ENCODE results near the gene SORBS2. TPM values are rescaled to one million over a fixed set of nuclear protein-coding genes. Genes with fewer than 3 reads are reported as not detected.

The SORBS2 gene
- total RNA-seq, 1 donor from 2014 or later = 1.1 TPM

DNA sequence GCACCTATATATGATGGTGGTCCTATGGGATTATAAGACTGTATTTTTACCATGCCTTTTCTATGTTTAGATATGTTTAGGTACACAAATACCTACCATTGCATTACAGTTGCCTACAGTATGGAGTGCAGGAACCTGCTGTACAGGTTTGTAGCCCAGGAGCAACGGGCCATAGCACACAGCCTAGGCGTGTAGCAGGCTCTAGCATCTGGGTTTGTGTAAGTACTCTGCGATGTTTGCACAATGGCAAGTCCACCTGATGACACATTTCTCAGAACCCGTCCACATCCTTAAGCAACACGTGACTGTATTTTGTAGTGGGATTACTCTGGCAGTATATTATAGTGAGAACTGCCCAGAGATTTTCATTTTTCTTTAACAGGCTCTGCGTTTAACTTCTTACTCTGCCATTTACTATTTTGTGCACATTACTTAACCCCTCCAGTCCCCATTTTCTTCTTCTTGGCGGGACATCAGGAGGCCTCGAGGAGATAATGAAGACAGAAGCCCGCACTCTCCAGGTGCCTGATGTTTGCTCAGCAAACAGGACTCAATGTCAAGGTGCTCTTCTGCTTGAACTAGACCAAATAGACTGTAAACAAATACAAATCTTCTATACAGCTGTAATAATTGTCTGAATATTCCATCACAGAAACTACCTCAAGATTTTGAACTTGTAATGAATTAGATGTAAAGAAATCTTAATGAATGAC, 174.7 kb downstream of the SORBS2 start:
- DNase-seq (ENCODE audit: low read depth) (peak; percentile 81), FAIRE-seq (peak; percentile 40)
- no peaks in the 10 kb centered on the region for H3K36me3 ChIP-seq (ENCODE audit: control insufficient read depth, insufficient read depth, low read length)

DNA sequence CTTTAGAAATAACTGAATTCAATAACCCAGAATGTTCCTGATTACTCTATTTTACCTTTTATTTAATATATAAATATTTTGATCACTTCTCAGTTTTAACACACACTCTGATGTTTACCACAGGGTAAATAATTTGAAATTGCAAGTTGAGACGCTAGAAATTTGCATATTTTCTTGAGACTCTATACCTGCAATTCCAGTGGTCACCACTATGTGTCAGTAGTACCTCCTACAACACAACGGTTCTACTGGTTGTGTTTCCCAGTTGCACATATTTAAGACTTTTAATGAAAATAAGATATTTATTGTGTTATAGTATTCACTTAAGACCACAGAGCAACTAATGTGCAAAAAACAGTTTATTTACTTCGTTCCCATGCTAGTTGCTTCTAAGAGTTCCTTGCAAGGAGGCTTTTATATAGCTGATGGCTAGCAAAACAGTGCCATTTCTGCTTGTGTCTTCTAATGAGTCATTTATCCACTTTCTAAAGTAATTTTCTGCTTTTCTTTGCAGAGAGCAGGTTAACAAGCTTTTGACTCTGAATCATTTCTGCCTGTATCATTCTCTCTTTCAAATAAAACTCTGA, 177.8 kb downstream of the SORBS2 start:
- DNase-seq (ENCODE audit: low read depth) (no peak), FAIRE-seq (no peak)

More for the DNA sequence above, 174.7 kb downstream of the SORBS2 start:
- TF ChIP-seq, protein P1, sequence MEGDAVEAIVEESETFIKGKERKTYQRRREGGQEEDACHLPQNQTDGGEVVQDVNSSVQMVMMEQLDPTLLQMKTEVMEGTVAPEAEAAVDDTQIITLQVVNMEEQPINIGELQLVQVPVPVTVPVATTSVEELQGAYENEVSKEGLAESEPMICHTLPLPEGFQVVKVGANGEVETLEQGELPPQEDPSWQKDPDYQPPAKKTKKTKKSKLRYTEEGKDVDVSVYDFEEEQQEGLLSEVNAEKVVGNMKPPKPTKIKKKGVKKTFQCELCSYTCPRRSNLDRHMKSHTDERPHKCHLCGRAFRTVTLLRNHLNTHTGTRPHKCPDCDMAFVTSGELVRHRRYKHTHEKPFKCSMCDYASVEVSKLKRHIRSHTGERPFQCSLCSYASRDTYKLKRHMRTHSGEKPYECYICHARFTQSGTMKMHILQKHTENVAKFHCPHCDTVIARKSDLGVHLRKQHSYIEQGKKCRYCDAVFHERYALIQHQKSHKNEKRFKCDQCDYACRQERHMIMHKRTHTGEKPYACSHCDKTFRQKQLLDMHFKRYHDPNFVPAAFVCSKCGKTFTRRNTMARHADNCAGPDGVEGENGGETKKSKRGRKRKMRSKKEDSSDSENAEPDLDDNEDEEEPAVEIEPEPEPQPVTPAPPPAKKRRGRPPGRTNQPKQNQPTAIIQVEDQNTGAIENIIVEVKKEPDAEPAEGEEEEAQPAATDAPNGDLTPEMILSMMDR (IDR thresholded peaks at IDR 0.05; ENCODE audit: insufficient read depth, low read length, severe bottlenecking) = no peak
- H3K27me3 ChIP-seq (ENCODE audit: control insufficient read depth, insufficient read depth, low read length) = no peaks in the 10 kb centered on the region
- no peak overlapping the region for H3K4me3 ChIP-seq (ENCODE audit: low read depth, low read length)

DNA sequence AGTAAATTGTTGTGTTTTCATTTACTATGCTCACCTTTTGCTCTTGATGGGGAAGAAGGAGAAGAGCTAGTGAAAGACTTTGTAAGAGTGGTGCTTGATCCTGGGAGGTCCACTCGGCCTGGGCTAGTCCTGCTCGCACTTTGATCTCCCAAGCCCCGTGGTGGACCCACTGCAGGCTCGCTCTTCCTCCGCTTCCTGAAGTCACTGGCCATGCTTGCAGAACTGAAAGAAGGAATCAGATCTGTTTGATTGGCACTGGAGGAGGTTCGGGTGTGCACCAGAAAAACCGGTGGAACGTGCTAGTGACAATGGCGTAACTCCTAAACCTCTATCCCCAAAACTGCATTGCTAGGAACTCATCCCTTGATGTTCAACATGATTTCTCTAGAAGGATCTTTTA, 185.2 kb downstream of the SORBS2 start:
- no peak for FAIRE-seq
- DNase-seq (ENCODE audit: low read depth) = no peak
- no peaks in the 10 kb centered on the region for H3K27me3 ChIP-seq (ENCODE audit: control insufficient read depth, insufficient read depth, low read length)
- TF ChIP-seq, protein P1 (IDR thresholded peaks at IDR 0.05; ENCODE audit: insufficient read depth, low read length, severe bottlenecking) = no peak
- no peaks in the 10 kb centered on the region for H3K36me3 ChIP-seq (ENCODE audit: control insufficient read depth, insufficient read depth, low read length)
- no peak overlapping the region for H3K4me3 ChIP-seq (ENCODE audit: low read depth, low read length)

More for the DNA sequence above, 177.8 kb downstream of the SORBS2 start:
- no peak overlapping the region for H3K4me3 ChIP-seq (ENCODE audit: low read depth, low read length)
- H3K36me3 ChIP-seq (ENCODE audit: control insufficient read depth, insufficient read depth, low read length) = no peaks in the 10 kb centered on the region
- TF ChIP-seq, protein P1 (IDR thresholded peaks at IDR 0.05; ENCODE audit: insufficient read depth, low read length, severe bottlenecking) = peak; percentile 16
- no peaks in the 10 kb centered on the region for H3K27me3 ChIP-seq (ENCODE audit: control insufficient read depth, insufficient read depth, low read length)

DNA sequence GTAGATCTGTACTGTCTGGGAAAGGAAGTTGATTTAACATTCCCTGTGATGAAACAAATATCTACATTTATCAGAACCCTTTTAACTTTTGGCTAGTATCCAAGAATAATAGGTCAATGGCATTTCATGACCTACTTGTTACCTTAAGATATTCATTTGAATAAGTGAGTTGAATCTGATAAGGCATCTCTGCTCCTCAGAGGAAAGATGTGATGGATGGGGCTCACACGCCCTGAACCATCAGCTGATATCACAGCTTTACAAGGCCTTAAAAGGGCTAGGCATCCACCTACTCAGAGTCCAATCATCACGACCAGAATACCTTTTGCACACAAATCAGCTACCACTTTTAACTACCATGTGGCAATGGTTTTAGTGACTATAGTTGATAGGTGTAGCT, 186.5 kb downstream of the SORBS2 start:
- DNase-seq (ENCODE audit: low read depth) (no peak), FAIRE-seq (no peak)
- Histone ChIP-seq H3K36me3 (ENCODE audit: control insufficient read depth, insufficient read depth, low read length) (no peaks in the 10 kb centered on the region), H3K4me3 (ENCODE audit: low read depth, low read length) (no peak overlapping the region), H3K27me3 (ENCODE audit: control insufficient read depth, insufficient read depth, low read length) (no peaks in the 10 kb centered on the region)
- TF ChIP-seq, protein P1 (IDR thresholded peaks at IDR 0.05; ENCODE audit: insufficient read depth, low read length, severe bottlenecking) = no peak

DNA sequence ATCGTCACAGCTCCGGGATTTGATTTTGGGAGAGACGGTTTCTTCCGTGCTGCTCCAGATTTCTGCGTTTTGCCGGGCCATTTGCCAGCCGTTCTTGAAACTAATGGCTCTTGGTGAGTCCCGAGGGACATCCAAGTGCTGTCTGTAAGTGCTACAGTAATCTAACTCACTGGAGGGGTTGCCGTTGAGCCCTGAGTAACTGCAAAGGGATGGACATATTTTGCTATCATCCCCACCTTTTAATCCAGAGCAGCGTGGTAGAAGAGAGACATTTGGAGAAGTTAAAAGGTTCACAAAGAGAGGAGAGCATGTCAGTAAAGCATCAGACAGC, 187.8 kb downstream of the SORBS2 start:
- Histone ChIP-seq H3K4me3 (ENCODE audit: low read depth, low read length) (no peak overlapping the region), H3K27me3 (ENCODE audit: control insufficient read depth, insufficient read depth, low read length) (no peaks in the 10 kb centered on the region), H3K36me3 (ENCODE audit: control insufficient read depth, insufficient read depth, low read length) (no peaks in the 10 kb centered on the region)
- FAIRE-seq (no peak), DNase-seq (ENCODE audit: low read depth) (no peak)
- TF ChIP-seq, protein P1 (IDR thresholded peaks at IDR 0.05; ENCODE audit: insufficient read depth, low read length, severe bottlenecking) = no peak
